Superior temporal gyrus (tissue), 1 donor: ENCODE results near the gene TDRD5.

Experiments
- DNase-seq: peaks from one replicate; pipeline ENCODE4 v3.0.0-alpha.2; 2016; ENCODE audit errors: extremely low spot score

TDRD5 gene

GRCh38 chr1:179591592-179592580, at the start of gene TDRD5:
TSS of gene TDRD5 (plus strand) at chr1:179591832. CDS start at chr1:179592616, 784 bp downstream.
- no peak for DNase-seq

- DNase-seq: no peak
These were observed 46.3 kb upstream of the TDRD5 start for GRCh38 chr1:179545321-179545720.

- no peak for DNase-seq
These were observed 44.6 kb upstream of the TDRD5 start for GRCh38 chr1:179547021-179547535.

GRCh38 chr1:179548666-179549367, 42.8 kb upstream of the TDRD5 start:
- no peak for DNase-seq

GRCh38 chr1:179549368-179549700, 42.3 kb upstream of the TDRD5 start:
- DNase-seq: no peak

- no peak for DNase-seq
These were observed 40.6 kb upstream of the TDRD5 start for GRCh38 chr1:179550746-179551682.

GRCh38 chr1:179554427-179554826, 37.2 kb upstream of the TDRD5 start:
- no peak for DNase-seq

GRCh38 chr1:179558078-179558477, 33.6 kb upstream of the TDRD5 start:
- no peak for DNase-seq

- DNase-seq: no peak
These were observed 15.9 kb upstream of the TDRD5 start, which contains the start of gene NPHS2 for GRCh38 chr1:179575497-179576314. TSS of gene NPHS2 (minus strand) at chr1:179575948. CDS start at chr1:179575864, 84 bp downstream.

GRCh38 chr1:179576509-179576908, 15.1 kb upstream of the TDRD5 start:
- DNase-seq: no peak

- DNase-seq: no peak
These were observed 7.8 kb upstream of the TDRD5 start for GRCh38 chr1:179583771-179584320.

- peak; percentile 30 for DNase-seq
These were observed 5.4 kb upstream of the TDRD5 start for GRCh38 chr1:179586107-179586823.

GRCh38 chr1:179587336-179587735, 4.3 kb upstream of the TDRD5 start:
- DNase-seq: no peak

GRCh38 chr1:179588425-179589024, 3.1 kb upstream of the TDRD5 start:
- DNase-seq: no peak

GRCh38 chr1:179589509-179589908, 2.1 kb upstream of the TDRD5 start:
- no peak for DNase-seq

- no peak for DNase-seq
These were observed 961 bp upstream of the TDRD5 start for GRCh38 chr1:179590671-179591070.

GRCh38 chr1:179591253-179591591, 410 bp upstream of the TDRD5 start:
- DNase-seq: no peak

- DNase-seq: no peak
These were observed 7.0 kb downstream of the TDRD5 start for GRCh38 chr1:179598631-179599030.

- peak; percentile 45 for DNase-seq
These were observed 8.1 kb downstream of the TDRD5 start for GRCh38 chr1:179599623-179600249.
